Kidney capillary endothelial cell (primary cell): Measurements from ENCODE around the gene MRPL18.

Source experiments
- DNase-seq: peaks from one replicate; pipeline ENCODE4 v3.0.0-alpha.2; 2018; ENCODE audit warnings: low spot score

MRPL18 gene

DNA sequence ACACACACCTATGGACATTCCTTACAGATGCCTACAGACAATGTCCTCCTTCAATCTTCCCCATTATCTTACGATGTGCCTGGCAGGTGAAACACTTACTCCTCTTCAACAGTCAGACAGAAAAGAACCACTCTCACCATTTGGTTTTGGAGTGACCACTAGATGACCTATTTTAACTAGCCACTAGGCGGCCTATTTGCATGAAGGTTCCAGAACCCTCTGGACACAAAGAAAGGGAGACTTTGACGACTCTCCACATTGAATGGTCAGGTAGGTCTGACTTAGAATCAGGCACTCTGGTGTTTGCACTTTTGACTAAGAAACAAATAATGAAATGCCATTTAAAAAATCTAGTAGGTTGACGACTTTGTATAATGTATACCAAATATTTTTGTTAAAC, 51.8 kb downstream of the MRPL18 start:
- peak; percentile 16 for DNase-seq

DNA sequence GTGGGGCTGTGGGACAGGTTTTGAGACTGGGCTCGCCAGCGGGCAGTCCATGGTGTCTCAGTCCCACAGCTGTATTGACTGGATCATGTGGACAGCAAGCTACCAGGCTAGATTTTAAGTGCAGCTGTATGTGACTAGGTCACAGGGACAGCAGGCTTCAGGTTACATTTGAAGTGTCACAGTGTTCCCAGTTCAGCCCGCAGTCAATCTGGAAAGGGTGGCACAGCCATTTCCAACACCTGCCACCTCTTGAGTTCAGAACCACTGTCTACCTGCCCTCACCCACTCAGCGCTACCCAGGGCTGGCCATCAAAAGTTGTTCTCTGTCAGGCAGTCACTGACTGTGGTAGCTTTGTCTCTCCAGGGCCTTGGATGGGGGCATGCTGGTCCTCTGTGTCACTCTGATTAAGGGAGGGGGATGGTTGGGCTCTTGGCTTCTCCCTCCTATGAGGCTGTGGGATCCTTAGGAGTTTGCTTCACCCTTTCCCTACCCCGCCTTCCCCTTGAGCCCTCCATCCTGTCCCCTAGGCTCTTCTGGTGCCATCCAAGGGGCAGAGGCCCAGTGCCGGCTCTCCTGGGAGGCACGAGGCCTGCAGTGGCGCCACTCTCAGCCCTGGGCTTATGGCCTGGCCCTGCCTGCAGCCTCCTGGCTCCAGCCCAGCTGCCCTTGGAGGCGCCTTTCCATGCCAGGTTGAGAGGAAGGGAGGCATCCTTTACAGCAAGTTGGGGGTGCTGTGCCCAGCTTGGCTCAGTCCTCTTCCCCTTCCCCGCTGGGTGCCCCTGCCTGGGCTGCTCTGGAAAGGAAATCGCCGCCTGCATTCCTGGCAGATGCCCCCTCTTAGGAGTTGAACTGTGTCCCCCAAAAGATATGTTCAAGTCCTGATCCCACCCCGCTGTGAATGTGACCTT, 54.7 kb downstream of the MRPL18 start:
- DNase-seq = no peak
